ENCODE results near the gene PDSS2. TPM values are rescaled to one million over a fixed set of nuclear protein-coding genes. Genes with fewer than 3 reads are reported as not detected.

Gene PDSS2
- total and polyA plus RNA-seq, 2 of the 8 experiments (the other 6 are each of a cell fraction or from before 2014, with no cell fraction given): 10.7 to 16.1 TPM

- Histone ChIP-seq H4K8ac (ENCODE audit: extremely low read depth, insufficient read depth, low read length) (peak within 1 kb of the TSS; percentile 97), H3K79me1 (ENCODE audit: low read depth, low read length) (no peaks in the 10 kb centered on the region), H2AFZ (ENCODE audit: low read length) (no peak within 1 kb of the TSS), H3K9ac (replicated peaks in 1 of 4; ENCODE audit: extremely low read depth in 1 of 4, low read depth in 3 of 4, low read length in 3 of 4) (peak within 1 kb of the TSS; percentile 86 to 98 (median 96)), H3K4me1 (replicated peaks in 1 of 4; ENCODE audit: control insufficient read depth in 3 of 4, insufficient read depth in 4 of 4, low read length in 3 of 4) (peaks cover 11 to 17% (median 14%) of the 10 kb centered on the region in 4 experiments), H3K23me2 (ENCODE audit: low read depth, low read length) (peaks cover 9% of the 10 kb centered on the region), H3K79me2 (ENCODE audit: control insufficient read depth in 1 of 2, insufficient read depth in 2 of 2, low read length in 2 of 2) (peaks cover 4 to 40% of the 10 kb centered on the region in 2 experiments), H3K14ac (ENCODE audit: insufficient read length) (no peak within 1 kb of the TSS), H3K27ac (ENCODE audit: low read depth, low read length) (peak within 1 kb of the TSS; percentile 99), H2AK5ac (ENCODE audit: low read depth, low read length) (peak within 1 kb of the TSS; percentile 88; the same call in 1 of the 2 replicates), H2BK120ac (replicated peaks; ENCODE audit: low read depth, low read length) (peak within 1 kb of the TSS; percentile 97), H2BK20ac (ENCODE audit: low read length) (peak within 1 kb of the TSS; percentile 9; the same call in 1 of the 2 replicates), H3K27me3 (replicated peaks in 1 of 4; ENCODE audit: control insufficient read depth in 3 of 4, extremely low read depth in 1 of 4, insufficient read depth in 3 of 4, low read length in 3 of 4) (no peaks in the 10 kb centered on the region), H2BK12ac (ENCODE audit: low read depth, low read length) (peak within 1 kb of the TSS; percentile 93; the same call in 1 of the 2 replicates), H3K36me3 (ENCODE audit: control insufficient read depth in 2 of 4, insufficient read depth in 4 of 4, low read length in 3 of 4) (peaks cover 0 to 5% (median 0%) of the 10 kb centered on the region in 4 experiments; a peak in 1 of 8 replicates), H4K91ac (replicated peaks; ENCODE audit: insufficient read length, low read length) (peak within 1 kb of the TSS; percentile 98), H3K4ac (replicated peaks; ENCODE audit: insufficient read length, low read depth, low read length) (peak within 1 kb of the TSS; percentile 93), H3K4me2 (ENCODE audit: insufficient read depth in 1 of 2, low read depth in 2 of 2, low read length in 2 of 2) (peak within 1 kb of the TSS; percentile 88 to 90), H4K5ac (ENCODE audit: insufficient read length, low read depth, low read length) (peak within 1 kb of the TSS; percentile 92), H3K9me3 (ENCODE audit: insufficient read depth in 2 of 2, low read depth in 1 of 2, low read length in 1 of 2) (no peaks in the 10 kb centered on the region), H3K23ac (ENCODE audit: insufficient read length) (no peak within 1 kb of the TSS), H2BK15ac (ENCODE audit: low read length) (peak within 1 kb of the TSS; percentile 65; the same call in 1 of the 2 replicates), H2BK5ac (ENCODE audit: low read depth, low read length) (peak within 1 kb of the TSS; percentile 99), H3K56ac (replicated peaks; ENCODE audit: insufficient read length, low read depth, low read length) (peak within 1 kb of the TSS; percentile 98), H3K18ac (ENCODE audit: extremely low read depth, low read length) (peak within 1 kb of the TSS; percentile 98), H4K20me1 (replicated peaks in 1 of 2; ENCODE audit: control insufficient read depth in 1 of 2, insufficient read depth in 2 of 2, low read length in 2 of 2) (no peaks in the 10 kb centered on the region), H3K4me3 (ENCODE audit: extremely low read depth in 1 of 4, insufficient read depth in 2 of 4, low read depth in 3 of 4, low read length in 4 of 4) (peak within 1 kb of the TSS; percentile 53 to 81 (median 62))
- ChIA-PET POLR2A (ENCODE audit: partially characterized antibody) (interaction anchor here (0.8 to 5.2 kb wide), 33 partner anchors 9 to 790 kb away, joined by 3 to 53 read pairs (median 4); partner anchors contain the start of genes ATG5 and MTRES1), CTCF (ENCODE audit: partially characterized antibody) (interaction anchor here (0.5 to 1.6 kb wide), 10 partner anchors 9 to 561 kb away, joined by 3 to 9 read pairs (median 3); partner anchors contain the start of gene PDSS2)
- DNase-seq (ENCODE audit: low read depth in 1 of 2, low spot score in 2 of 2) (no peak), FAIRE-seq (no peak)
- 0% methylated on average over 33 of the region's 109 CpGs; no CpG with 5 or more reads in 1 of the 2 experiments for WGBS, 2 experiments (ENCODE audit: extremely low coverage in 1 of 2, insufficient coverage in 1 of 2, insufficient read length in 1 of 2, insufficient replicate concordance in 2 of 2, low coverage in 1 of 2, low lambda C conversion rate in 2 of 2, missing lambda C conversion rate in 1 of 2)
- TF ChIP-seq CEBPB (IDR thresholded peaks at IDR 0.05; ENCODE audit: low read depth, low read length): no peak
- TF ChIP-seq RNF2 (IDR thresholded peaks at IDR 0.05; ENCODE audit: borderline replicate concordance, low read depth, low read length, missing control alignments, poor library complexity, severe bottlenecking): no peak
Observed at GRCh38 chr6:107114926-107115694, 344.3 kb downstream of the PDSS2 start, which contains the start of gene BEND3. BEND3 (minus strand) TSS chr6:107115515; CDS start chr6:107099285, 16,230 bp downstream.
